ENCODE results near the gene MEG3.

- TF ChIP-seq POLR2AphosphoS5 (IDR thresholded peaks at IDR 0.05; ENCODE audit: low read depth, low read length) (no peak), POLR2A (IDR thresholded peaks at IDR 0.05; ENCODE audit: low read depth, low read length) (no peak), SPI1 (IDR thresholded peaks at IDR 0.05; ENCODE audit: low read depth, low read length) (no peak)
Observed at GRCh38 chr14:100790502-100791347, 35.2 kb upstream of the MEG3 start.
